A549 (cell line): Measurements from ENCODE around the gene PPP4R3A. TPM values are rescaled to one million over a fixed set of nuclear protein-coding genes. Genes with fewer than 3 reads are reported as not detected.

Experiments
- ATAC-seq, 2 experiments: fragments of 200-7000 bp in 1 of 2; fragments of >200 bp in 1 of 2; cut with Nextera tagmentation in 1 of 2; cut with Tn5 transposase in 1 of 2; 3 replicates each; pipeline versions ENCODE4 v1.8.0 to v1.9.1; 2018 to 2020; ENCODE audit warnings: mild to moderate bottlenecking in 1 of 2, moderate library complexity in 1 of 2
- CTCF ChIA-PET: fragments of 300-600 bp; sonication (Branson Sonifier 250); formaldehyde crosslinking; extraction: SDS; loops from one replicate; lab custom pipeline; 2021; ENCODE audit warnings: antibody characterized with exemption, inconsistent platforms; lab: Yijun Ruan, JAX
- POLR2A ChIA-PET: fragments of 350-600 bp; formaldehyde crosslinking; extraction: SDS; loops from one replicate; lab custom pipeline; 2021; ENCODE audit warnings: antibody characterized with exemption, inconsistent platforms; lab: Yijun Ruan, JAX
- DNase-seq, 2 experiments: peaks; one replicate each; pipeline versions ENCODE4 v3.0.0 to v3.0.0-alpha.2; 2011 to 2016; ENCODE audit warnings: low read depth in 1 of 2, low spot score in 1 of 2
- FAIRE-seq: peaks from 2 replicates; lab custom pipeline; 2011; peaks lifted over from hg19 to GRCh38; lab: Jason Lieb, UNC
- H3K27ac ChIP-seq, 2 experiments: fragments of >200 bp; sonication (Bioruptor Twin); formaldehyde crosslinking; 3 replicates each; pipeline ENCODE4 v1.5.1; 2016 to 2017
- H3K4me1 ChIP-seq: fragments of >200 bp; sonication (Bioruptor Twin); formaldehyde crosslinking; 3 replicates; pipeline ENCODE4 v1.6.1; 2016
- H3K4me2 ChIP-seq: fragments of >200 bp; sonication (Bioruptor Twin); formaldehyde crosslinking; 3 replicates; pipeline ENCODE4 v1.6.1; 2016
- H3K4me3 ChIP-seq: fragments of >200 bp; sonication (Bioruptor Twin); formaldehyde crosslinking; 3 replicates; pipeline ENCODE4 v1.5.1; 2016
- H3K9me3 ChIP-seq: fragments of >200 bp; sonication (Bioruptor Twin); formaldehyde crosslinking; 3 replicates; pipeline ENCODE4 v1.6.1; 2016
- CBX2 ChIP-seq: fragments of 200-600 bp; sonication (generic); IDR thresholded peaks from 2 replicates; pipeline ENCODE4 v1.6.1; 2016; ENCODE audit warnings: low read depth, mild to moderate bottlenecking, borderline replicate concordance
- EHF ChIP-seq: fragments of 250-450 bp; sonication (Bioruptor Pico); IDR thresholded peaks from 2 replicates; pipeline ENCODE4 v1.5.0; 2020; ENCODE audit warnings: mild to moderate bottlenecking
- EHMT2 ChIP-seq: fragments of 200-600 bp; sonication (generic); IDR thresholded peaks from 2 replicates; pipeline ENCODE4 v1.6.1; 2016; ENCODE audit warnings: antibody characterized with exemption, low read depth, mild to moderate bottlenecking, moderate library complexity
- FOSL2 ChIP-seq, 2 experiments: fragments of 450-650 bp in 1 of 2; fragments of >200 bp in 1 of 2; sonication (Bioruptor Twin) in 1 of 2; formaldehyde crosslinking; IDR thresholded peaks; 2 replicates each; pipeline versions ENCODE4 v1.5.0 to v1.6.1; 2016 to 2020; ENCODE audit warnings: mild to moderate bottlenecking in 1 of 2, moderate library complexity in 1 of 2
- GATA3 ChIP-seq: IDR thresholded peaks from 2 replicates; pipeline ENCODE4 v1.6.1; 2012; ENCODE audit warnings: borderline replicate concordance
- HDAC2 ChIP-seq: fragments of 200-600 bp; sonication (generic); IDR thresholded peaks from 2 replicates; pipeline ENCODE4 v1.6.1; 2016
- HOXA7 ChIP-seq: fragments of 250-450 bp; sonication (Bioruptor Pico); IDR thresholded peaks from 2 replicates; pipeline ENCODE4 v1.5.0; 2020; ENCODE audit warnings: mild to moderate bottlenecking, moderate library complexity
- HOXB13 ChIP-seq: fragments of 250-450 bp; sonication (Bioruptor Pico); IDR thresholded peaks from 2 replicates; pipeline ENCODE4 v1.5.0; 2020; ENCODE audit warnings: low read depth, mild to moderate bottlenecking, moderate library complexity
- KDM1A ChIP-seq: fragments of 200-600 bp; sonication (generic); IDR thresholded peaks from 2 replicates; pipeline ENCODE4 v1.6.1; 2016; ENCODE audit warnings: low read depth, mild to moderate bottlenecking
- MYC ChIP-seq: IDR thresholded peaks from 2 replicates; pipeline ENCODE4 v1.6.1; 2012; ENCODE audit warnings: mild to moderate bottlenecking, inconsistent platforms, low read length, improper control_type of control experiment, borderline replicate concordance
- NPAS2 ChIP-seq: fragments of 250-450 bp; sonication (Bioruptor Pico); IDR thresholded peaks from 2 replicates; pipeline ENCODE4 v1.8.0; 2022; ENCODE audit warnings: mild to moderate bottlenecking, moderate library complexity, borderline replicate concordance
- RNF2 ChIP-seq: fragments of 200-600 bp; sonication (generic); IDR thresholded peaks from 2 replicates; pipeline ENCODE4 v1.6.1; 2016; ENCODE audit warnings: low read depth, mild to moderate bottlenecking, antibody characterized with exemption, moderate library complexity, borderline replicate concordance
- TFCP2L1 ChIP-seq: fragments of 250-450 bp; sonication (Bioruptor Pico); IDR thresholded peaks from 2 replicates; pipeline ENCODE4 v1.5.0; 2021; ENCODE audit warnings: mild to moderate bottlenecking
- WGBS: methylation state at CpG from one replicate; pipeline ENCODE4 v1.1.6; 2017; ENCODE audit errors: missing lambda C conversion rate; 5-methylcytosine and 5-hydroxymethylcytosine counted together
- polyA plus RNA-seq, 4 experiments: library from polyadenylated mRNA; depleted of rRNA in 3 of 4; stranded (reverse); fragments of >200 nt; fragmentation: RNase III in 1 of 4; extraction: RNeasy Plus Mini Kit Qiagen cat#74134 plus additional on column Dnase treatment in 1 of 4; gene quantifications; 2 replicates in 3 of 4; 3 replicates in 1 of 4; pipeline ENCODE4 v1.2.3, GENCODE V29; 2011 to 2017
- TF ChIP-seq, protein P1 (sequence below): fragments of 150-350 bp; IDR thresholded peaks from 2 replicates; pipeline ENCODE4 v1.6.1; 2014; ENCODE audit warnings: low read depth, mild to moderate bottlenecking, low read length
- TF ChIP-seq, protein P2 (sequence below): fragments of 250-450 bp; sonication (Bioruptor Pico); IDR thresholded peaks from 2 replicates; pipeline ENCODE4 v1.5.0; 2021; ENCODE audit warnings: mild to moderate bottlenecking, moderate library complexity, borderline replicate concordance
- TF ChIP-seq, protein P3 (sequence below): fragments of 250-450 bp; sonication (Bioruptor Pico); IDR thresholded peaks from 2 replicates; pipeline ENCODE4 v1.5.0; 2020; ENCODE audit warnings: low read depth, mild to moderate bottlenecking, moderate library complexity
- TF ChIP-seq, protein P4 (sequence below): IDR thresholded peaks from 2 replicates; pipeline ENCODE4 v1.6.1; 2012

Gene PPP4R3A
- polyA plus RNA-seq, 2 of the 4 experiments (the other 2 are of a cell fraction): 69.5 to 83.6 TPM

DNA sequence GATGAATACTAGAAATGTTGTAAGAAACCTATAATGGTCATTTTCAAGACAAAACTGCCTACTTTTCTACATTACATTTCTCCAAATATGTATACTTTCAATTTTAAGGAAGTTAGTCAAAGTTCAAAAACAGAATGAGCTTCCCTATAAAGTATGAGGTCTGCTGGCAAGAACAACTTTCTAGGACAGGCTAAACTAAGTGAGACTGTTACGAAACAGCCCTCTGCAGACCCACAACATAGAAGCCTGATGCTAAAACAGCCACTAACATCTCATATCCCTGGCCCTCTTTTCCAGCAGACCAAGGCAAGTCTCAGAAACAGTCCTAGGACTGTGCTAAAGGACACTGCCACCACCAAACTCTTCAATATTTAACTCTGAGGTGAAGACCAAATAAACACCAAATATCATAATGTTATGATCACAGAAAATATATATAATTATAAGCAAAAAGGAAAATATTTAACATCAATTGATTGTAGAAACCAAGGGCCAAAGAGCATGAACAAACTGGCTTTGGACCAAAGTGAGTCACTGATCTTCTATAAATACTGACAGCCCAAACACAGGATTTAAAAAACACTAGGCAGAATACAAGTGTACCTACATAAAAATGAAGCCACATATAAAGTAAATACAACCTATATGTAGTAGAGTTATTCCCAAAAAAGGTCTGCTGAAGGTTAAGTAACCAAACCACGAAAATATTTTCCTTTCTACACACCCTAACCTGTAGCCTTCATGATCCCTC, 27.7 kb downstream of the PPP4R3A start:
- TF ChIP-seq, protein P1, sequence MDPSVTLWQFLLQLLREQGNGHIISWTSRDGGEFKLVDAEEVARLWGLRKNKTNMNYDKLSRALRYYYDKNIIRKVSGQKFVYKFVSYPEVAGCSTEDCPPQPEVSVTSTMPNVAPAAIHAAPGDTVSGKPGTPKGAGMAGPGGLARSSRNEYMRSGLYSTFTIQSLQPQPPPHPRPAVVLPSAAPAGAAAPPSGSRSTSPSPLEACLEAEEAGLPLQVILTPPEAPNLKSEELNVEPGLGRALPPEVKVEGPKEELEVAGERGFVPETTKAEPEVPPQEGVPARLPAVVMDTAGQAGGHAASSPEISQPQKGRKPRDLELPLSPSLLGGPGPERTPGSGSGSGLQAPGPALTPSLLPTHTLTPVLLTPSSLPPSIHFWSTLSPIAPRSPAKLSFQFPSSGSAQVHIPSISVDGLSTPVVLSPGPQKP: no peak
- Histone ChIP-seq H3K4me2 (no peak overlapping the region), H3K4me1 (peaks cover 10% of the 10 kb centered on the region; the same call in 2 of the 3 replicates), H3K9me3 (no peaks in the 10 kb centered on the region), H3K4me3 (no peak overlapping the region), H3K27ac (no peak overlapping the region)
- no peak for FAIRE-seq
- CTCF ChIA-PET: no interaction called here
- ATAC-seq: no peak
- no peak for DNase-seq
- 82% methylated on average over 2 of the region's 2 CpGs for WGBS
- POLR2A ChIA-PET: no interaction called here

DNA sequence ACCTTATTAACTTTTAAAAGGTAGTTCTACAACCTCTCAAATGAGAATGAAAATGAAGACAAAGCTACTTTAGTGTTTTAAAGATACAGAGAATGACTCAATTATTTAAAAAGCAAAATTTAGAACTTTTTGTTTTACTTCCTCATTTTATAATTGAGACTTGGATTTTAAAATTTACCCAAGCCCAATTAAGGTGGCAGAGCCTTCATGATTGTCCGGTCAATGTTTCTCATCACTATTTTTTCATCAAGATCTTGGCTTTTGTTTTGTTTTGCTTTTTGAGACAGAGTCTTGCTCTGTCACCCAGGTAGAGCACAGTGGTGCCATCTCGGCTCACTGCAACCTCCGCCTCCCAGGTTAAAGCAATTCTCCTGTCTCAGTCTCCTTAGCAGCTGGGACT, 32.7 kb downstream of the PPP4R3A start:
- 96% methylated on average over 3 of the region's 3 CpGs for WGBS
- POLR2A ChIA-PET: no interaction called here

DNA sequence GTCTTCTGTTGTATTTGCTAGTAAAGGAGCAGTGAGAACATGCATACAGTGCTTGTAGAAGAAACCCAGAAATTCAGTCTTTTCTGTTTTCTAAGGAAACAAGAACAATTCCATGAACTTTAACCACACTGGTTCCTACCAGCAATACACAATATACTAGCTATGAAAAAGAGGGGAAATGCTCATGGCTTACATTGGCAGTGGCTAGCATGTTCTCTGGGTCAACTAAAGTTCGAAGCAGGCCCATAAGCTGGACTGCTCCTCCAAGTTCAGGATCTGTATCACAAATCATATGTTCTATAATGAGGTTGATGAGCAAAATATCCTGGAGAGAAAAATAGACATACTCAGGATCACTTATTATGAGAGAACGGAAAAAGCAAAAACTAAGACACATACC, 37.1 kb downstream of the PPP4R3A start:
- Histone ChIP-seq H3K9me3 (no peaks in the 10 kb centered on the region; the same call in 2 of the 3 replicates), H3K4me1 (no peaks in the 10 kb centered on the region), H3K27ac (no peak overlapping the region), H3K4me2 (no peak overlapping the region), H3K4me3 (no peak overlapping the region)
- DNase-seq (no peak), ATAC-seq (no peak), FAIRE-seq (no peak)
- POLR2A ChIA-PET: no interaction called here
- WGBS: 90% methylated on average over 2 of the region's 2 CpGs
- CTCF ChIA-PET: interaction anchor here (1.0 to 1.9 kb wide), 2 partner anchors 9 to 45 kb away, joined by 3 to 5 read pairs; no protein-coding TSS in a partner anchor
- TF ChIP-seq HOXB13 (CRISPR knock-in tag): no peak
- TF ChIP-seq MYC: no peak
- TF ChIP-seq, protein P2, sequence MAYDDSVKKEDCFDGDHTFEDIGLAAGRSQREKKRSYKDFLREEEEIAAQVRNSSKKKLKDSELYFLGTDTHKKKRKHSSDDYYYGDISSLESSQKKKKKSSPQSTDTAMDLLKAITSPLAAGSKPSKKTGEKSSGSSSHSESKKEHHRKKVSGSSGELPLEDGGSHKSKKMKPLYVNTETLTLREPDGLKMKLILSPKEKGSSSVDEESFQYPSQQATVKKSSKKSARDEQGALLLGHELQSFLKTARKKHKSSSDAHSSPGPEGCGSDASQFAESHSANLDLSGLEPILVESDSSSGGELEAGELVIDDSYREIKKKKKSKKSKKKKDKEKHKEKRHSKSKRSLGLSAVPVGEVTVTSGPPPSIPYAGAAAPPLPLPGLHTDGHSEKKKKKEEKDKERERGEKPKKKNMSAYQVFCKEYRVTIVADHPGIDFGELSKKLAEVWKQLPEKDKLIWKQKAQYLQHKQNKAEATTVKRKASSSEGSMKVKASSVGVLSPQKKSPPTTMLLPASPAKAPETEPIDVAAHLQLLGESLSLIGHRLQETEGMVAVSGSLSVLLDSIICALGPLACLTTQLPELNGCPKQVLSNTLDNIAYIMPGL: no peak
- no peak for TF ChIP-seq TFCP2L1 (CRISPR knock-in tag)
- TF ChIP-seq GATA3: no peak
- TF ChIP-seq KDM1A: no peak
- TF ChIP-seq EHF (CRISPR knock-in tag): no peak
- TF ChIP-seq HOXA7 (CRISPR knock-in tag): no peak
- no peak for TF ChIP-seq CBX2
- TF ChIP-seq, protein P3, sequence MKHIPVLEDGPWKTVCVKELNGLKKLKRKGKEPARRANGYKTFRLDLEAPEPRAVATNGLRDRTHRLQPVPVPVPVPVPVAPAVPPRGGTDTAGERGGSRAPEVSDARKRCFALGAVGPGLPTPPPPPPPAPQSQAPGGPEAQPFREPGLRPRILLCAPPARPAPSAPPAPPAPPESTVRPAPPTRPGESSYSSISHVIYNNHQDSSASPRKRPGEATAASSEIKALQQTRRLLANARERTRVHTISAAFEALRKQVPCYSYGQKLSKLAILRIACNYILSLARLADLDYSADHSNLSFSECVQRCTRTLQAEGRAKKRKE (CRISPR knock-in tag): no peak
- no peak for TF ChIP-seq RNF2
- no peak for TF ChIP-seq HDAC2

More for the DNA sequence above, 32.7 kb downstream of the PPP4R3A start:
- H3K9me3 ChIP-seq: no peaks in the 10 kb centered on the region
- TF ChIP-seq EHMT2 (no peak), FOSL2 (IDR thresholded peaks at IDR 0.05) (no peak), FOSL2 (CRISPR knock-in tag; IDR thresholded peaks at IDR 0.05) (no peak), RNF2 (no peak), EHF (CRISPR knock-in tag) (no peak), NPAS2 (CRISPR knock-in tag) (no peak), MYC (no peak), CBX2 (no peak)
- TF ChIP-seq, protein P1: no peak
- TF ChIP-seq, protein P4, sequence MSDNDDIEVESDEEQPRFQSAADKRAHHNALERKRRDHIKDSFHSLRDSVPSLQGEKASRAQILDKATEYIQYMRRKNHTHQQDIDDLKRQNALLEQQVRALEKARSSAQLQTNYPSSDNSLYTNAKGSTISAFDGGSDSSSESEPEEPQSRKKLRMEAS: no peak
- H3K4me2 ChIP-seq: no peak overlapping the region
- ATAC-seq (no peak), DNase-seq (no peak), FAIRE-seq (no peak)
- no peak overlapping the region for H3K27ac ChIP-seq
- peaks cover 1% of the 10 kb centered on the region; the same call in 2 of the 3 replicates for H3K4me1 ChIP-seq
- no peak overlapping the region for H3K4me3 ChIP-seq
- CTCF ChIA-PET: no interaction called here
